Activated CD8-positive, alpha-beta memory T cell treated with anti-CD3 and anti-CD28 coated beads, Interleukin-2, amount 50 U/mL, for 24 hours (primary cell): ENCODE results near the gene DYNC2LI1.

ENCODE experiments used
- DNase-seq: peaks from one replicate; pipeline ENCODE4 v3.0.0-alpha.2; 2020; ENCODE audit errors: extremely low read depth

Gene DYNC2LI1

DNA sequence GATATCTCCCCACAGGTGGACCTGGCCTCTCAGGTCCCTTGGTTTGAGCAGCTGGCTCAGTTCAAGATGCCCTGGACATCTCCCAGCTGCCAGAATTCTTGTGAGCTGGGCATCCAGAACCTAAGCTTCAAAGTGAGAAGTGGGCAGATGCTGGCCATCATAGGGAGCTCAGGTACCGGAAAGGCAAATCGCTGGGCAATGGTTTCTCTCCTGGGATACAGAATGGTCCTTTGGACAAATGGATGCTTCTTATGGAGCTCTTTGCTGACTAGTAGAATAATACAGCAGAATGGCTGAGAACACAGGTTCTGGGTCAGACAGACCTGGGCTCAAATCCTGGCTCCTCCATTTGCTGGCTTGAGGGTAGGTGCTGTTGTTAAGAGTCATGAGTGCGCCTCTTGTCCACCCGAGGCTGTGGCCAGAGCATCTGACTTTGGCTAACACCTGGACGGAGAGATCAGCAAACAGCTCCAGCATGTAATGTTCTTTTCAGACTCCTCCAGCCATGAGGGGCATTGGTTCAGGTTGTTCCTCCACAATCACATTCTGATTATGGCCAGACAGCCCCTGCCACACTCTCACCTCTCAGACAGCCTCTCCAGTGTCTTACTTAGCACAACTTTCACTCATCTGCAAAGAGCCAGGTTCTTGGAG, 72.4 kb downstream of the DYNC2LI1 start:
- no peak for DNase-seq

DNA sequence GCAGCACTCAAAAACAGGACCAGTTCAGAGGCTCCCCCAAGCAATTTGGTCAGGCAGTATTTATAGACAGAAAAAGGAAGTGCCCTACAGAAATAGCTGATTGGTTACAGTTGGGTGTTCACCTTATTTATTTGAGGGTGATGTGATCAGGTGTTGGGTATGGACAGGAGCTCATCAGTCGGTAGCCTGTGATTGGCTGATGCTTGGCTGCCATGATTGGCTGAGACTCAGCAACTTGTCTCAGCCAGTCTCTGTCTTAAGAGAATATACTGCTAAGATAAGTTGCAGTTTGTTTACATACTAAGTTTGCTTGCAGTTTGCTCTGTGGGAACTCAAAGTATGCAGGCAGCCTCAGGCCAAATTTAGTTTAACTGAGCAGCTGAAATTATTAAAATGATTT, 74.4 kb downstream of the DYNC2LI1 start:
- DNase-seq, result no peak

DNA sequence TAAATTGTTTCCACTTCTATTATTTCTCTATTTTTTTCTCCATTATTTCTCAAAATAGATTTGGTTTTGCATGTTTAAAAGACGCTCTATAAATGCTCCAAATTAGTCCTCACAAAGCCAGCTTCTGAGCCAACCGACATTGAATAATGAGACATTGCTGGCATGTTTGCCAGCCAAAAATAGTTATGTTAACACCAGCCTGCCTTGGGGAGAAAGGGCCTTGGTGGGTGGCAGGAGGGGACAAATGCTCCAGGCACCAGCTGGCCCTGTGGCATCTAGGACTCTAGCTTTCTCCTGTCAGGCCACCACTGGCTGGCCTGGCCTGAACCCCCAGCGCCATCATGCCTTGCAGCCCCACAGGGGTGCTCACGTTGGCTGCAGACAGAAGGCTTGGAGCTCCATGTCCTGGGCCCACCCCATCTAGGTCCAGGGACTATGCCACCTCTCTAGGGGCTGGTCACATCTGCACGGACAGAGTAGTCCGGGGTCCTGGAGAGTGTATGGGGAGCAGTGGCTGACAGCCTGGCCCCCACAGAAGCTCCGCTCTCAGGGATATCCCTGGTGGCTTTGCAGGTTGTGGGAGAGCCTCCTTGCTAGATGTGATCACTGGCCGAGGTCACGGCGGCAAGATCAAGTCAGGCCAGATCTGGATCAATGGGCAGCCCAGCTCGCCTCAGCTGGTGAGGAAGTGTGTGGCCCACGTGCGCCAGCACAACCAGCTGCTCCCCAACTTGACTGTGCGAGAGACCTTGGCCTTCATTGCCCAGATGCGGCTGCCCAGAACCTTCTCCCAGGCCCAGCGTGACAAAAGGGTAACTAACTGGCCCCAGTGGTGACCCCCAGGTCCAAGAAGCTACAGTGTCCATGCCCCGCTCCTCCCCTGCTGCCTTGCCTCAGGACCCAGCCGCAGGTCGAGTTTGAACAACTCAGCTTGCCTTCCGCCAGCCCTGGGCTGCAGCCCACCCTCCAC, 77.5 kb downstream of the DYNC2LI1 start:
- no peak for DNase-seq

DNA sequence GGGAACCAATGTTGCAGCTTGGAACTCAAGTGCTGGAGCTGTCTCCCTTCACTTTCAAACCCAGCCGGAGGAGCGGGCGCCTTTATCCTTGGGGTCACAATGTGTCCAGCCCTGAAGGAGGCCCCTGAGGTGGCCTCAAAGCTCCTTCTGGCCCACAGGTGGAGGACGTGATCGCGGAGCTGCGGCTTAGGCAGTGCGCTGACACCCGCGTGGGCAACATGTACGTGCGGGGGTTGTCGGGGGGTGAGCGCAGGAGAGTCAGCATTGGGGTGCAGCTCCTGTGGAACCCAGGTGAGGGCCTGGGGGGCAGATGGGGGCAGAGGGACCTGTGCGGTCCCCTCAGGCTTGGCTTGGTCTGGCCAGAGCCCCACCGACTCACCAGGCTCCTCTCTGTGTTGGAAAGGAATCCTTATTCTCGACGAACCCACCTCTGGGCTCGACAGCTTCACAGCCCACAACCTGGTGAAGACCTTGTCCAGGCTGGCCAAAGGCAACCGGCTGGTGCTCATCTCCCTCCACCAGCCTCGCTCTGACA, 78.4 kb downstream of the DYNC2LI1 start:
- DNase-seq, result no peak

DNA sequence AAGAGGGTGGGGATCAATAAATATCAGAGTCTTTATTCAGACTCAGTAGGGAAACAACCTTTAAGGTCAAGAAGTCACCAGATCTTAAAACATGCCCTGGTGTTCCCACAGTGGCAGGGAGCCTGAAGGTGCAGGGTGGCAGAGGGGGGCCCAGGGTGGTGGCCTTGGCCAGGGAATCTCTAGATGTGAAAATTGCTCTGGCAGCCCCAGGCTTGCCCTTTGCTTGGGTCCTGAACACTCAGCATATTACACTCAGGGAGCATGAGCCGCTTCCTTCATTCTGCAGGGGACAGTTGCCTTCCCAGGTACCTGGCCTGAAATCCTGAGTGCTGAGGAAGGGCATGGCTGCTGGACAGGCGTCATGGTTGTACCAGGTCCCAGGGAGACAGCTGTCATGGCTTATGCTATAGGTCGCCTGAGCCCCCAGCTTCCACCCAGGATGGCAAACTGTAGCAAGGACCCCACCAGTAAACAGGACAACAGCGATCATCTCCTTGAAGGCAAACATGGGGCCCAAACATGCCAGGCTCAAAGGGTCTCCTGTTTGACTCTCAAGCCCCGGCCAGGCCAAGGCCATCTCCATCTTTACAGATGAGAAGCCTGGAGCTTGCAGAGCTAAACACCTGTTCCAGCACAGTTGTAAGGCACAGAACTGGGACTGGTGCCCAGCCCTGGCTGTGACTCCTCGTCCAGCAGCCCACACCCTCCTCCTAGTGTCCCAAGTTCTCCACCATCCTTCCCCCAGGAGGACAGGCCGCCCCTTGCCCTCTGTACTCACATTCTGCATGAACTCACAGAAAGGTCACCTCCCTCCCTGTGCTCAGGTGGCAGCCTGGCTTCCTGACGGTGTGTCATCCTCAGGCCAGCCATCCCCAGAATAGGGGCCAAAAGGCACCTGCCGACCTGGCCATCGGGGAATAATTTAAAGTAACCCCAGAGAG, 79.6 kb downstream of the DYNC2LI1 start:
- DNase-seq, result no peak

DNA sequence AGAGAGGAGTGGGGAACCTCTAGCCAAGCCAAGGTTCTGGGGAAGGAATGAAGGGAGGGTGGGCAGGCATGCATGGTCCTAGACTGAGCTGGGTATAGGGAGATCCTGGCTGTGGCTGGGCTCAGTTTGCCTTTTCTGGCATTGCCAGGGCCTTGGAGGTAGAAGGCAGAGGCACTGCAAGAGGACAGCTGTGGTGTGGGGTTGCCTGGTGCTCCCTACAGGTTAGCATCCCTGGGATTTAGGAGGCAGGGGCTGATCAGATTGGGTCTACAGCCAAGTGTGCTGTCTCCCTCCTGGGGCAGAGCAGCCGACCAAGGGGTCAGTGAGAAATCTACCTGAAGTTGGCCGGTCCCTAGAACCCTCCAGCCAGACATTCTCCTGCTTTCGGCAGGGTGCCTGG, 80.8 kb downstream of the DYNC2LI1 start:
- DNase-seq, result no peak

DNA sequence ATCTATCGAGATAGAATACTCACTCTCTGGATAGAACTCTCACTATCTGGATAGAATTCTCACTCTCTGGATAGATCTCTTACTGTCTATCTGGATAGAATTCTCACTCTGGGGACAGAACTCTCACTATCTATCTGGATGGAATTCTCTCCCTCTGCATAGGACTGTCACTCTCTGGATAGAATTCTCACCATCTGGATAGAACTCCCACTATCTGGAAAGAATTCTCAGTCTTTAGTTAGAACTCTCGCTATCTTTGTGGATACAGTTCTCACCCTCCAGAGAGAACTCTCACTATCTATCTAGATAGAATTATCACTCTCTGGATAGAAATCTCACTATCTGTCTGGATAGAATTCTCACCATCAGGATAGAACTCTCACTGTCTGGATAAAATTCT, 81.5 kb downstream of the DYNC2LI1 start:
- no peak for DNase-seq
